Activated CD8-positive, alpha-beta memory T cell treated with anti-CD3 and anti-CD28 coated beads, Interleukin-2, amount 50 U/mL, for 1 hour (primary cell): Measurements from ENCODE around the gene SUGCT.
"Not testable (repeated sequence)": the region's sequence is repeated elsewhere in the genome, so short reads cannot be mapped to it uniquely, and the experiment has no call there.

Source experiments
- DNase-seq: peaks from one replicate; pipeline ENCODE4 v3.0.0-alpha.2; 2020; ENCODE audit errors: extremely low read depth

The SUGCT gene

GRCh38 chr7:40134428-40135316 lies at the start of gene SUGCT, which contains the start of gene MPLKIP:
TSS of gene SUGCT (plus strand) at chr7:40135005.
TSS of gene MPLKIP (minus strand) at chr7:40134622. CDS start at chr7:40134567, 55 bp downstream.
- DNase-seq, result peak; percentile 68

- no peak for DNase-seq
These were observed 42.6 kb upstream of the SUGCT start for GRCh38 chr7:40092182-40092581.

DNA sequence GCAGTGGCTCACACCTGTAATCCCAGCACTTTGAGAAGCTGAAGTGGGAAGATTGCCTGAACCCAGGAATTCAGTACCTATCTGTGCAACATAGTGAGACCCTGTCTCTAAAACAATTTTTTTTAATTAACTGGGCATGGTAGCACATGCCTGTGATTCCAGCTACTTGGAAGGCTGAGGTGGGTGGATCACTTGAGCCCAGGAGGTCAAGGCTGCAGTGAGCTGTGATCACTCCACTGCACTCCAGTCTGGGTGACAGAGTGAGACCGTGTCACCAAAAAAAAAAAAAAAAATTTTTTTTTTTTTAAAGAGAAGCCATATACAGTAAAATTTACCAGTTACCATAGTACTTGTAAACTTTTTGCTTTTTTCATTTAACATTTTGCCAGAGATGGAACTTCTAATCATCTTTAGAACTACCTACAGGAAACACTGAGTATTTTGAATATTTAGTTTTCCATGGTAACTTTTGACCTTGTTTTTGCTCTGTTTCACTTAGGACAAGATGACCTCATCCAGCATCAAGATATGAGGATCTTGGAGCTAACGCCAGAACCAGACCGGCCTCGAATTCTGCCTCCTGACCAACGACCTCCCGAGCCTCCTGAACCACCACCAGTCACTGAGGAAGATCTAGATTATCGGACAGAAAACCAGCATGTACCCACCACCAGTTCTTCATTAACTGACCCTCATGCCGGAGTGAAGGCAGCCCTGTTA lies 41.0 kb upstream of the SUGCT start:
- no peak for DNase-seq

GRCh38 chr7:40095230-40095629 lies 39.6 kb upstream of the SUGCT start:
- DNase-seq, result no peak

DNA sequence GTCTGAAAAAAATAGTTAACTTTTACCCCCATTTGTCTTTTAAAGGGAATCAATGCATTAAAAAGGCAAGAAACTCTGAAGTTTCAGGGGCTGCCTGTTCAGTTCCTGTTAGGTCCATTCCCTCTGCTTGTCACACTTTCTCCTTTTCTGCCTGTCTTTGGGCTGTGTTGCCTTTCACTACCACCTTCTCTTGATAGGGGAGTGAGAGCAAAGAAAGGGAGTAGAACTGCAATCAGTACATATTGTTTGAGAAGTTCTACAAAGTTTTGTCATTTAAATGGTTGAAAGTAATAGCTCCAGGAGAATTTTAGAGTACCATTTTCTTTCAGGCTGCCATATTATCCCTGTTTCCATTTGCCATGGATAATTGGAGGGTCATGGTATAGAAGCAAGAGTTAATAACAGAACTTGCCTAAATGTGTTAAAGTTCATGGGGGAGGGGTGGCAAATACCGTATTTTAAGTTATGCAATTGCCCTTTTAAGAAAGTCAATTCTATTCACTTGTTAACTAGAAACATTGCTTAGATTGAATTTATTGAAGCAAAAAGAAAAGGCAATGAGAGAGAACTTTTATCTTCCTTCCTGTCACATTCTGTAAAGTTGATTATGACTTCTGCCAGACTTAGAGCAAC lies 39.0 kb upstream of the SUGCT start:
- DNase-seq, result no peak

DNA sequence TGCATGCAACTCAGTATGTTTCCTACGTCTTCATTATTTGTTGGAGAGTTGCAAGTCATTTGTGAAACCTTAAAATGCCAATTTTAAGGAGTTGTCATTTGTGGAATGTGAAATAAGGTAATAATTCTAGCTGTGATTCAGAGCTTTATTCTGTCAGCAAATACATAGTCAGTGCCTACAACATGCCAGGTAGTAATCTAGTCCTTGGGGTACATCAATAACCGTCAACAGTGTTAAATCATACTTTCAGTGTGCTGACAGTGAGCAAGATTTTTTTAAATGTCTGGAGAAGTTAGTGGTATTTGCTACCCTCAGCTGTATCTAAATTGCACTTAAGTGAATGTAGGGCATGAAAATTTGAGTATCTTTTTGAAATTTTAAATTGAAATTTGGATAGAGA lies 37.1 kb upstream of the SUGCT start:
- DNase-seq, result no peak

DNA sequence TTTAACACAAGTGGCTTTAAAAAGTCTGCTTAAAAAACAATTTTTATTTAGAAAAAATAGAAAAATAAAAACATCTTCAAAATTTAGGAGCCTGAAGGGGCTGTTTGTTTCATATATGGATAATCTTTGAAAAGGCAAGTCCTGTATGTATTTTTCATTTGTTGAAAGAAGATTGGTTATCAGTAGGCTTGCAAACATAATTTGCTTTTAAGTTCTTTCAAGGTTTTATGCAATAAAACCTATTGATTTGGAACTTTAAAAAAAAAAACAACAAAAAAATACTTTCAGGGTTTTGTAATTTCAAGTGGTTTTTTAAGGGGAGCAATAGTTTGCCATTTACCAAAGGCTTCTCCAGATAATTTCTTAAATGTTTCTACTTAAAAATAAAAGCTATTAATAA lies 36.0 kb upstream of the SUGCT start:
- no peak for DNase-seq

- DNase-seq, result no peak
These were observed 35.0 kb upstream of the SUGCT start for GRCh38 chr7:40099837-40100236.

GRCh38 chr7:40101201-40101600 lies 33.6 kb upstream of the SUGCT start:
- DNase-seq, result no peak

- no peak for DNase-seq
These were observed 31.9 kb upstream of the SUGCT start for GRCh38 chr7:40102897-40103296.

- no peak for DNase-seq
These were observed 28.8 kb upstream of the SUGCT start for GRCh38 chr7:40105879-40106473.

DNA sequence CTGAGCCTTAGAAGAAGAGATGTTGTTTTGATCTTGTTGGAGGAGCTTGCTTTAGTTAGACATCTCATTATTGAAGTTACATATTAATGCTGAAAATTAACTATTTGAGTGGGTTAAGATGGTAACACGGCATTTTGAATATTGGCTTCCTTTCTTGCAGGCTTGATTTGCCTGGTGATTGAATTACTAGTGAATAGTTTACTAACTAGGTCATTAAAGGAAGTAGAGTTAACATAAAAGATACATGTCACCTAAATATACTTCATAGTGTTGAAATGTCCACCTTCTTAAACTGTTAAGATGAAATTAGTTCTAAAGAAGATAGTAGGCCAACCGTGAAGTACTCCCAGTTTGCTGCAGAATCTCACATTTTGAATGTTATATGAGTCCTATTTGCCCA lies 18.9 kb upstream of the SUGCT start:
- DNase-seq, result no peak

DNA sequence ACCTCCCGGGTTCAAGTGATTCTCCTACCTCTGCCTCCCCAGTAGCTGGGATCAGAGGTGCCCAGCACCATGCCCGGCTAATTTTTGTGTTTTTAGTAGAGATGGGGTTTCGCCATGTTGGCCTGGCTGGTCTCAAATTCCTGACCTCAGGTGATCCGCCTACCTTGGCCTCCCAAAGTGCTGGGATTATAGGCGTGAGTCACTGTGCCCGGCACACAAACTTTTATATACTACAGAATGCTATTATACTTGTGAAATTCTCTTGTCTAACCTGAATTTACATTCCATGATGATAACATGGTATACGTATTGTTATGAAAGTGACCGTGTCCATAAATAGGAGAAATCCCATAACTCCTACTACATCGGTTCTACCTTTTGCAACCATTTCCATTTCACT lies 17.6 kb upstream of the SUGCT start:
- not testable (repeated sequence) for DNase-seq

- DNase-seq, result not testable (repeated sequence)
These were observed 16.6 kb upstream of the SUGCT start for GRCh38 chr7:40118201-40118600.

DNA sequence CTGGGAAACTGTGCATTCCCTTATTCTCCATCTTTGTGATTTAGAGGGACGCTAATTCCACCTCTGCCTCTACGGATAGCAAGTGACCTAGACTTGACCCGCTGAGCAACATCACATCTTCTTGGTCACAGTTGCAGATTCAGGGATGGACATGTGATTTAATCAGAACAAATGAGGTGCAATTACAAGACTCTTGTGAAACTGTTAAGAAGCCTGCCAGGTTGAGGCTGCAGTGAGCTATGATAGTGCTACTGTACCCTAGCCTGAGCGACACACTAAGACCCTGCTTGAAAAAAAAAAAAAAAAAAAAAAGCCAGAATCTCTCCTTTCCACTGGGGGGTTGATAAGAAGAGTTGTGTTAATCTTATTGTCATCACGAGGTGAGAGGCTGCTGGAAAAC lies 14.8 kb upstream of the SUGCT start:
- DNase-seq, result no peak

GRCh38 chr7:40122100-40122939 lies 12.5 kb upstream of the SUGCT start:
- DNase-seq, result not testable (repeated sequence)

DNA sequence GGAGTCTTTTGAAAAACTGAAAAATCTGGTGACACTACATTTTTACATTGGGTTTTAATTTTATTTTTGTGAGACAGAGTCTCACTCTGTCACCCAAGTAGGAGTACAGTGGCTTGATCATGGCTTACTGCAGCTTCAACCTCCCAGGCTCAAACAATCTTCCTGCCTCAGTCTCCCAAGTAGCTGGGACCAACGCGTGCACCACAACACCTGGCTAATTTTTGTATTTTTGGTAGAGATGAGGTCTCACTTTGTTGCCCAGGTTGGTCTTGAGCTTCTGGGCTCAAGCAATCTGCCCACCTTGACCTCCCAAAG lies 11.9 kb upstream of the SUGCT start:
- no peak for DNase-seq

DNA sequence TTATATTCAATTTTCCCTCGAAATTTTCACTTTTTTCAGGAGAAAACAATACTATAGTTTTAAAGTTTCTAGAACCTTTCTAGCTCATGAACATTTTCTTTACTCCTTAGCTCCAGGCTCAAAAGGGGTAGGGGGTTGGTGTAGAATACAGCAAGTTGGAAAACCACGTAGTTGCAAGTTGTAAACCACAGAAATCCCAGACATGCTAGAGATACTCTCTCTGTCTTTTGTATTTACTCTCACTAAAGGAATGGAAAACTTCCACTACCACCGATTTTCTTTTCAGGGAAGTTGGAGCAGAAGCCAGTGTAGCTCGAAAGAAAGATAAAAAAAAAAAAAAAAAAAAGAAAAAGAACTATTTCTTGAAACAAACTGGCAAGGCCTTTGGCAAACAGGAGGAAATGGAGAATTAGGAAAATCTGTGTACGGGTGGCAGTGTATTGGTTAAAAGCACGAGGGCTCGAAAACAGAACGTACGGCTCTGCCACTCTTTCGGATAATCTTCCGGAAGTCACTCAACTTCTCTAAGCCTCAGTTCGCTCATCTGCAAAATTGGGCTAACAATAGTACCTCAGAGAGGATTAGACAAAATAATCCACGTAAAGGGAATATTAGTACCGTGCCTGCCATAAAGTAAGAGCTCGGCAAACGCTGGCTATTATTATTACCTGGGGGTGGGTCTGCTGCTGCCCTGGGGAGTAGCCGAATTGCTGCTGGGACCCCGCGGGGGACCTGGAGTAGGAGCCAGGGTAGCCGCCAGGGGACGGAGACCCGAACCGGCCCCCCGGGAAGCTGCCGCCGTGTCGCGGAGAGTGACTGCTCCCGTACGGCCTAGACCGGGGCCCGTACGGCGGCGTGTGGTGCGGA lies 1.0 kb upstream of the SUGCT start:
- peak; percentile 7 for DNase-seq

- DNase-seq, result no peak
These were observed 459 bp downstream of the SUGCT start for GRCh38 chr7:40135317-40135610.

DNA sequence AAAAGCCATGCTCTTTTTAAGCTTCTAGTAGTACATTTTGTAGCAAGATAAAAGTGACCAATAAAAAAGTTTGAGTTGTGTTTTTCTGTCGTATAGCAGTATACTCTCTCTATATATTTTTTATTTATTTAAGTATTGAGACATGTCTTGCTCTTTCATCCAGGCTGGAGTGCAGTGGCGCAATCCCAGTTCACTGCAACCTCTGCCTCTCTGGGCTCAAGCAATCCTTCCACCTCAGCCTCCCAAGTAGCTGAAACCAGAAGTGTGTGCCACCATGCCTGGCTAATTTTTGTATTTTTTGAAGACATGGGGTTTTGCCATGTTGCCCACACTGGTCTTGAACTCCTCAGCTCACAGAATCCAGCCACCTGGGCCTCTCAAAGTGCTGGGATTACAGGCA lies 2.8 kb downstream of the SUGCT start:
- DNase-seq, result no peak

DNA sequence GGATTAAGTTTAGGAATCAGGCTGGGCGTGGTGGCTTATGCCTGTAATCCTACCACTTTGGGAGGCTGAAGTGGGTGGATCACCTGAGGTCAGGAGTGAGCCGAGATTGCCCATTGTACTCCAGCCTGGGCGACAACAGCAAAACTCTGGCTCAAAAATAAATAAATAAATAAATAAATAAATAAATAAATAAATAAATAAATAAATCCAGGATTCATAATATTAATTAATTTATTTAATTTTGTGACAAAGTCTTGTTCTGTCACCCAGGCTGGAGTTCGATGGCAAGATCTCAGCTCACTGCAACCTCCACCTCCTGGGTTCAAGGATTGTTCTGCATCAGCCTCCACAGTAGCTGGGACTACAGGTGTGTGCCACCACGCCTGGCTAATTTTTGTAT lies 4.2 kb downstream of the SUGCT start:
- DNase-seq, result no peak
